Spleen (tissue), 13 donors: ENCODE results near the gene TRIM33. TPM values are rescaled to one million over a fixed set of nuclear protein-coding genes. Genes with fewer than 3 reads are reported as not detected.
A peak's percentile ranks its signal among the peaks of the same experiment; 100 is the strongest.

Experiments used
- DNase-seq: peaks from one replicate; pipeline ENCODE4 v3.0.0-alpha.2; 2020
- H3K27ac ChIP-seq, 8 donors: fragments of 200-600 bp; sonication (generic) in 7 of 8; 1 replicate in 4 of 8; 2 replicates in 4 of 8; pipeline versions ENCODE4 v1.5.0 to v1.8.0; 2016 to 2021; ENCODE audit warnings: inconsistent platforms in 4 of 8, mild to moderate bottlenecking in 4 of 8, moderate library complexity in 1 of 8
- H3K27me3 ChIP-seq, 7 donors: fragments of 200-600 bp; sonication (generic) in 6 of 7; replicated peaks in 1 of 7; 1 replicate in 4 of 7; 2 replicates in 3 of 7; pipeline versions ENCODE4 v1.5.0 to v1.8.0; 2016 to 2021; ENCODE audit warnings: inconsistent platforms in 3 of 7, mild to moderate bottlenecking in 1 of 7
- H3K36me3 ChIP-seq, 6 donors: fragments of 200-600 bp; sonication (generic) in 5 of 6; 1 replicate in 4 of 6; 2 replicates in 2 of 6; pipeline versions ENCODE4 v1.5.0 to v1.8.0; 2016 to 2021; ENCODE audit warnings: inconsistent platforms in 2 of 6
- H3K4me1 ChIP-seq, 6 donors: fragments of 200-600 bp; sonication (generic) in 5 of 6; 1 replicate in 3 of 6; 2 replicates in 3 of 6; pipeline versions ENCODE4 v1.5.0 to v1.8.0; 2016 to 2021; ENCODE audit warnings: inconsistent platforms in 3 of 6
- H3K4me3 ChIP-seq, 8 donors: fragments of 200-600 bp; sonication (generic) in 7 of 8; 1 replicate in 4 of 8; 2 replicates in 4 of 8; pipeline versions ENCODE4 v1.5.0 to v1.8.0; 2016 to 2021; ENCODE audit warnings: inconsistent platforms in 4 of 8, mild to moderate bottlenecking in 4 of 8, moderate library complexity in 2 of 8
- H3K9me3 ChIP-seq, 8 donors: fragments of 200-600 bp; sonication (generic) in 7 of 8; 1 replicate in 4 of 8; 2 replicates in 4 of 8; pipeline versions ENCODE4 v1.5.0 to v1.8.0; 2016 to 2021; ENCODE audit warnings: inconsistent platforms in 4 of 8
- CTCF ChIP-seq, 11 experiments: fragments of 200-600 bp in 7 of 11; fragments of 450-650 bp in 4 of 11; sonication (generic) in 4 of 11; IDR thresholded peaks in 8 of 11; conservative IDR thresholded peaks in 3 of 11; 1 replicate in 7 of 11; 2 replicates in 4 of 11; pipeline versions ENCODE4 v1.4.0 to v1.8.0; 2016 to 2021; ENCODE audit warnings: antibody characterized with exemption in 11 of 11, inconsistent platforms in 4 of 11, mild to moderate bottlenecking in 1 of 11
- POLR2A ChIP-seq, 3 donors: fragments of 450-650 bp; IDR thresholded peaks; one replicate each; pipeline ENCODE4 v1.5.1; 2017; ENCODE audit warnings: antibody characterized with exemption in 3 of 3, mild to moderate bottlenecking in 1 of 3
- POLR2AphosphoS5 ChIP-seq, 3 donors: sonication (generic); formaldehyde crosslinking; IDR thresholded peaks; one replicate each; pipeline ENCODE4 v1.5.1; 2017; ENCODE audit warnings: antibody characterized with exemption in 3 of 3
- WGBS, 5 donors: extraction: QIAGEN DNeasy Blood & Tissue Kit in 3 of 5; methylation state at CpG; one replicate each; pipeline versions ENCODE4 v1.1.5 to v1.1.7; 2013 to 2018; 5-methylcytosine and 5-hydroxymethylcytosine counted together
- intact Hi-C: fragments of 100-400 bp; cut with DNase I; formaldehyde crosslinking; loops from one replicate; pipeline ENCODE4 v1.15.0; 2023; ENCODE audit warnings: low total_unique reads
- long read RNA-seq, 2 donors: transcript quantifications; one replicate each; lab custom pipeline, GENCODE V29; 2026
- polyA plus RNA-seq, 3 donors: library from polyadenylated mRNA; stranded (reverse); fragments of 200-250 nt; gene quantifications; one replicate each; pipeline ENCODE4 v1.2.1, GENCODE V29; 2013
- total RNA-seq, 7 donors: library from RNA; depleted of rRNA in 3 of 7; stranded (reverse); fragments of >200 nt in 3 of 7; fragmentation: NEBNext Ultra II Directional in 4 of 7; extraction: Animal tissue kit (Norgen Biotek cat#: 25700) in 4 of 7; gene quantifications; one replicate each; pipeline versions ENCODE4 v1.1.0 to v1.2.1, GENCODE V29; 2016 to 2021
- donor health status: healthy with polysubstance abuse.
- donor health status: DM: no; HTN: no; CAD: no; lungs with moderate emphysema.
- donor health status: DM: no; HTN: no; CAD: no.
- donor health status: Bipolar disorder and iron deficiency.
- donor health status: healthy.
- donor health status: DM: no; HTN: no; CAD: no.
- donor health status: DM: yes; HTN: yes; CAD: no.

Gene TRIM33
- total RNA-seq (10 to 100 TPM; 36.6 to 59.4 (median 47.3) TPM), polyA plus RNA-seq (10 to 100 TPM in 2 of 3 donors, 1 to 10 TPM in 1; 8.9 to 17.5 (median 10.8) TPM)
- long read RNA-seq, donor 1, partial matches to known transcripts = 0 of 1 reads
- long read RNA-seq, donor 1, other reads (novel, unspliced or antisense) = 0 of 1 reads
- long read RNA-seq, donor 2 = 0 reads

DNA sequence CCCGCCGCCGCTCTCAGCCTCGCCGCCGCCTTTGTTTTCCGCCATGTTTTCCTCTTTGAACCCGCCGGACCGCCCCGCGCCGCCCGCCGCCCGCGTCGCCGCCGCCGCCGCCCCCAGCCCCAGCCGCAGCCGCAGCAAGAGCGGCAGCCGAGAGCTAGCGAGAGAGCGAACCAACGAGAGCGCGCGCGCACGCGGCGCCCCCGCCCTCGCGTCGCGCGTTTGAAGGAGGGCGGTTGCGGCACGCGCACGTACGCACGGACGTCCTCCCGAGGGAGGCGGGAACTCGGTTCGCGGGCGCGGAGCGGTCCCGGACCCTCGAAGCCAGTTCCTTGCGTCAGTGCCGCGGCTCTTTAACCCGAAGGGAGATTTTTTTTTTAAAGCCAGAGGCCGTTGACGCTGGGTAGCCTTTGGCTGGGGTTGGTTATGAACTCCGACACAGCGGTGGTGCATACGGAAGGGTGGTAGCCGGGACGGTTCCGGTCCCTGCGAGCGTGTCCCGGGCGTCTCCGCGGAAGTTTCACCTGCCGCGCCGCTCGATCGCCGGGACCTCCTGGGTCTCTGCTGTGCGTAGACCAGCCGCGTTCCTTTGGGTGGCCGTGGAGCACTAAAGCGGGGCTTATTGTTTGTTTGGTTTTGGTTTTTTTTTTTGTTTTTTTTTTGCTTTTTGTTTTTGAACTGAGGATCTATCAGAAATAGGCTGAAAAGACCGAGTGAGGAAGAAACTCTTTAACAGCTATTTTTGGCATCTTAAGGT is at the start of gene TRIM33:
TRIM33 (minus strand) TSS at position 172 of the 754 bp plus-strand sequence; CDS start at position 45, 127 bp downstream.
- peaks cover 23 to 58% (median 46%) of the 10 kb centered on the region in 6 donors for H3K4me1 ChIP-seq
- H3K27ac ChIP-seq = peak within 1 kb of the TSS; percentile 95 to 99 (median 99)
- no peaks in the 10 kb centered on the region for H3K27me3 ChIP-seq
- H3K9me3 ChIP-seq = no peaks in the 10 kb centered on the region
- peaks cover 0 to 9% (median 0%) of the 10 kb centered on the region in 6 donors for H3K36me3 ChIP-seq
- intact Hi-C loops = no loop called here
- TF ChIP-seq POLR2A (IDR thresholded peaks at IDR 0.05) (peak in 1 of 3 donors; percentile 85), POLR2AphosphoS5 (IDR thresholded peaks at IDR 0.05) (peak; percentile 97 to 98 (median 97)), CTCF (IDR thresholded peaks at IDR 0.05 in 8 of 11, conservative IDR thresholded peaks at IDR 0.05 in 3 of 11) (peak in 2 of 11 experiments; percentile 7 to 22)
- 0 to 1% (median 0%) methylated on average over 65 to 90 of the region's 90 CpGs for WGBS, 5 donors
- H3K4me3 ChIP-seq = peak within 1 kb of the TSS; percentile 77 to 98 (median 92)
- DNase-seq = peak; percentile 99

GRCh38 chr1:114559356-114559755 is 48.4 kb upstream of the TRIM33 start:
- Histone ChIP-seq H3K27me3 (no peaks in the 10 kb centered on the region), H3K4me1 (peaks cover 0 to 31% (median 8%) of the 10 kb centered on the region in 6 donors), H3K36me3 (peaks cover 0 to 4% (median 0%) of the 10 kb centered on the region in 6 donors), H3K27ac (peak overlapping the region in 4 of 8 donors; percentile 14 to 55 (median 42)), H3K9me3 (no peaks in the 10 kb centered on the region), H3K4me3 (no peak overlapping the region)
- no peak for TF ChIP-seq CTCF (IDR thresholded peaks at IDR 0.05 in 8 of 11, conservative IDR thresholded peaks at IDR 0.05 in 3 of 11)
- no peak for TF ChIP-seq POLR2AphosphoS5 (IDR thresholded peaks at IDR 0.05)
- no peak for TF ChIP-seq POLR2A (IDR thresholded peaks at IDR 0.05)
- intact Hi-C loops = no loop called here
- DNase-seq = no peak
- WGBS, 5 donors = 51 to 63% (median 60%) methylated on average over 3 of the region's 3 CpGs

DNA sequence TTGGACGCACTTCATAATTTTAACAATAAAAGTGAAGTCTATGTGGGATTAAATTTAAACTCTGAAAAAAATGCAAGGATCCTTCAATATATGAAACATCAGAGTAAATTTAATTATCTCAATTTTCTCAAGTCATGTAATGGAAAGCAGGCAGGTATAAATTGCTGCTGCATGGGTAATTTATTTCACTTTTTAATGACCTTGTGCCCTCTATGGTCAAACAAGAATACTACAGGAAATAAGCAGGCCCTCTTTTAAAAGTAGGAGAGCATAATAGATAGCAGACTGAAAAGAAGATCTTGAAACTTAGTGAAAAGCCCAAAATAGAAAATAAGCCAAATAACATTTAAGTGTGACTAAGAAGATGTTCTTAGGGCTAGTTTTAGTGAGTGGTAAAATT is 47.5 kb upstream of the TRIM33 start:
- intact Hi-C loops = no loop called here
- 66 to 100% (median 96%) methylated on average over 1 of the region's 1 CpG for WGBS, 5 donors
- Histone ChIP-seq H3K27ac (peak overlapping the region in 2 of 8 donors; percentile 47 to 55), H3K4me3 (no peak overlapping the region), H3K27me3 (no peaks in the 10 kb centered on the region), H3K4me1 (peaks cover 0 to 31% (median 8%) of the 10 kb centered on the region in 6 donors), H3K9me3 (no peaks in the 10 kb centered on the region), H3K36me3 (no peaks in the 10 kb centered on the region)
- no peak for TF ChIP-seq POLR2AphosphoS5 (IDR thresholded peaks at IDR 0.05)
- TF ChIP-seq CTCF (IDR thresholded peaks at IDR 0.05 in 8 of 11, conservative IDR thresholded peaks at IDR 0.05 in 3 of 11) = peak in 8 of 11 experiments; percentile 21 to 57 (median 39)
- no peak for DNase-seq

DNA sequence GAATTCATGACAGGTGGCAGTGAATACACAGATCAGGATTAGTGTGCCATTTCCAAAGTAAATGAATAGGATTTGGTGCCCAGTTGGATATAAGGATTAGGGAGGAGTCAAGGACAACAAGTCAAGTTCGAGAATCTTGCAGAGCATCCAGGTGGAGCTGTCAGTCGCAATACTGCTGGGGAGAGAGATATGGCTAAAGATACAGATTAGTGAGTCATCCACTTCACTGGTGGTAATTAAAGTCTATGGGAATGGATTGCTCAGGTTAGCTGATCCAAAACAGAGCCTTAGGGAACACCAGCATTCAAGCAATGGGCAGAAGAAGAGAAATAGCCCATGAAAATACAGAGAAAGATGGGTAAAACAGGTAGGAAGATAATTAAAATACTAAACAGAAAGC is 43.6 kb upstream of the TRIM33 start:
- no peak for TF ChIP-seq POLR2A (IDR thresholded peaks at IDR 0.05)
- no peak for TF ChIP-seq POLR2AphosphoS5 (IDR thresholded peaks at IDR 0.05)
- no peak for TF ChIP-seq CTCF (IDR thresholded peaks at IDR 0.05 in 8 of 11, conservative IDR thresholded peaks at IDR 0.05 in 3 of 11)
- DNase-seq = no peak
- H3K4me1 ChIP-seq = peaks cover 0 to 14% (median 7%) of the 10 kb centered on the region in 6 donors
- WGBS, 5 donors = 69 to 92% (median 87%) methylated on average over 2 of the region's 2 CpGs
- no peaks in the 10 kb centered on the region for H3K9me3 ChIP-seq
- H3K36me3 ChIP-seq = no peaks in the 10 kb centered on the region
- H3K4me3 ChIP-seq = no peak overlapping the region
- H3K27me3 ChIP-seq = no peaks in the 10 kb centered on the region
- no peak overlapping the region for H3K27ac ChIP-seq
- intact Hi-C loops = no loop called here
